IMR-90 (cell line): ENCODE data around the gene OR4Q3. TPM values are rescaled to one million over a fixed set of nuclear protein-coding genes. Genes with fewer than 3 reads are reported as not detected.
"Not testable (repeated sequence)": the region's sequence is repeated elsewhere in the genome, so short reads cannot be mapped to it uniquely, and the experiment has no call there.

Experiments
- ATAC-seq: fragments of 200-7000 bp; cut with Tn5 transposase; 2 replicates; pipeline ENCODE4 v1.9.1; 2020; ENCODE audit warnings: low read depth, mild to moderate bottlenecking, moderate library complexity
- BruUV-seq: library from RNA; stranded (reverse); fragments of 400-500 nt; replicated peaks from 2 replicates; lab custom pipeline; 2021; lab: Mats Ljungman, UMichigan
- CTCF ChIA-PET: fragments of 300-600 bp; formaldehyde crosslinking; extraction: SDS; loops from one replicate; lab custom pipeline; 2021; ENCODE audit warnings: antibody characterized with exemption; lab: Yijun Ruan, JAX
- POLR2A ChIA-PET: fragments of 300-600 bp; sonication (Branson Sonifier 250); formaldehyde crosslinking; loops from one replicate; lab custom pipeline; 2022; ENCODE audit warnings: antibody characterized with exemption; ENCODE audit not compliant: unreplicated experiment; lab: Charles Lee
- DNase-seq: peaks from one replicate; pipeline ENCODE4 v3.0.0; 2013
- H2AFZ ChIP-seq: replicated peaks from 2 replicates; pipeline ENCODE3; 2013; ENCODE audit warnings: low read length, mild to moderate bottlenecking; ENCODE audit not compliant: poor library complexity
- H2AK5ac ChIP-seq: 2 replicates; pipeline ENCODE4 v1.6.1; 2013; ENCODE audit warnings: low read depth, low read length, inconsistent platforms
- H2AK9ac ChIP-seq: replicated peaks from 2 replicates; pipeline ENCODE3; 2013; ENCODE audit warnings: mild to moderate bottlenecking, low read depth, low read length, moderate library complexity; ENCODE audit not compliant: poor library complexity
- H2BK120ac ChIP-seq: 2 replicates; pipeline ENCODE4 v1.6.1; 2013; ENCODE audit warnings: low read depth, low read length, inconsistent platforms
- H2BK15ac ChIP-seq: 3 replicates; pipeline ENCODE4 v1.6.1; 2013; ENCODE audit warnings: low read depth, low read length, inconsistent platforms
- H2BK20ac ChIP-seq: 2 replicates; pipeline ENCODE4 v1.6.1; 2013; ENCODE audit warnings: low read depth, mild to moderate bottlenecking, inconsistent platforms, low read length, moderate library complexity
- H2BK5ac ChIP-seq: 2 replicates; pipeline ENCODE4 v1.6.1; 2013; ENCODE audit warnings: mild to moderate bottlenecking, low read depth, low read length, inconsistent platforms; ENCODE audit not compliant: poor library complexity, severe bottlenecking
- H3K14ac ChIP-seq: replicated peaks from 2 replicates; pipeline ENCODE4 v1.6.1; 2013; ENCODE audit warnings: low read depth, low read length, inconsistent platforms
- H3K18ac ChIP-seq: 2 replicates; pipeline ENCODE4 v1.6.1; 2013; ENCODE audit warnings: low read depth, low read length, control low read depth
- H3K23ac ChIP-seq: 2 replicates; pipeline ENCODE4 v1.6.1; 2013; ENCODE audit warnings: low read depth, low read length, inconsistent platforms
- H3K27ac ChIP-seq: 2 replicates; pipeline ENCODE4 v1.5.1; 2013; ENCODE audit warnings: mild to moderate bottlenecking, control low read depth, low read length; ENCODE audit not compliant: insufficient read depth
- H3K27me3 ChIP-seq: 2 replicates; pipeline ENCODE4 v1.6.1; 2013; ENCODE audit warnings: low read length; ENCODE audit not compliant: control insufficient read depth, insufficient read depth
- H3K36me3 ChIP-seq: 2 replicates; pipeline ENCODE4 v1.6.1; 2013; ENCODE audit warnings: low read length, mixed read lengths; ENCODE audit not compliant: control insufficient read depth, insufficient read depth
- H3K4ac ChIP-seq: 2 replicates; pipeline ENCODE4 v1.6.1; 2013; ENCODE audit warnings: low read depth, low read length, inconsistent platforms
- H3K4me1 ChIP-seq: 2 replicates; pipeline ENCODE4 v1.6.1; 2013; ENCODE audit warnings: low read length, mixed read lengths; ENCODE audit not compliant: control insufficient read depth, insufficient read depth
- H3K4me2 ChIP-seq: 2 replicates; pipeline ENCODE4 v1.6.1; 2013; ENCODE audit warnings: low read depth, mild to moderate bottlenecking, control low read depth, low read length, moderate library complexity
- H3K4me3 ChIP-seq: 2 replicates; pipeline ENCODE4 v1.5.1; 2013; ENCODE audit warnings: low read depth, mild to moderate bottlenecking, control low read depth, low read length, moderate library complexity; ENCODE audit not compliant: insufficient read depth
- H3K56ac ChIP-seq: 2 replicates; pipeline ENCODE4 v1.6.1; 2013; ENCODE audit warnings: low read length, inconsistent platforms; ENCODE audit not compliant: insufficient read depth; ENCODE audit errors: extremely low read depth
- H3K79me1 ChIP-seq, 2 experiments: 2 replicates each; pipeline ENCODE4 v1.6.1; 2013; ENCODE audit warnings: low read length in 2 of 2, inconsistent platforms in 1 of 2, low read depth in 1 of 2
- H3K9ac ChIP-seq: 2 replicates; pipeline ENCODE4 v1.6.1; 2013; ENCODE audit warnings: low read depth, low read length, control low read depth
- H3K9me1 ChIP-seq: 2 replicates; pipeline ENCODE4 v1.6.1; 2013; ENCODE audit warnings: low read length, inconsistent platforms; ENCODE audit not compliant: insufficient read depth
- H3K9me3 ChIP-seq: 2 replicates; pipeline ENCODE4 v1.6.1; 2013; ENCODE audit warnings: low read length; ENCODE audit not compliant: control insufficient read depth, insufficient read depth
- H4K20me1 ChIP-seq: 2 replicates; pipeline ENCODE4 v1.6.1; 2013; ENCODE audit warnings: low read length, inconsistent platforms; ENCODE audit not compliant: insufficient read depth
- H4K5ac ChIP-seq: 2 replicates; pipeline ENCODE4 v1.6.1; 2013; ENCODE audit warnings: mild to moderate bottlenecking, low read depth, low read length, control low read depth
- H4K8ac ChIP-seq, 2 experiments: 2 replicates each; pipeline ENCODE4 v1.6.1; 2013; ENCODE audit warnings: low read depth in 2 of 2, low read length in 2 of 2, control low read depth in 1 of 2, inconsistent platforms in 1 of 2
- H4K91ac ChIP-seq: 2 replicates; pipeline ENCODE4 v1.6.1; 2013; ENCODE audit warnings: low read depth, low read length, inconsistent platforms; ENCODE audit not compliant: insufficient read depth
- WGBS, 2 experiments: methylation state at CpG; one replicate each; pipeline versions ENCODE4 v1.1.5 to v1.1.7; 2013; ENCODE audit warnings: missing lambda C conversion rate in 2 of 2; ENCODE audit not compliant: insufficient read length in 1 of 2; ENCODE audit errors: extremely low coverage in 2 of 2; 5-methylcytosine and 5-hydroxymethylcytosine counted together
- dilution Hi-C: fragments of 300-500 bp; cut with HindIII; formaldehyde crosslinking; loops from one replicate; pipeline ENCODE4 v1.14.3; 2018; ENCODE audit warnings: low sequenced_read_pairs; ENCODE audit not compliant: unreplicated experiment
- in situ Hi-C: fragments of 300-500 bp; cut with MboI; formaldehyde crosslinking; loops from 3 replicates; pipeline ENCODE4 v1.14.3; 2019; ENCODE audit warnings: low sequenced_read_pairs, inconsistent platforms, mixed read lengths
- intact Hi-C: fragments of 100-400 bp; cut with micrococcal nuclease; formaldehyde crosslinking; loops from 2 replicates; pipeline ENCODE4 v1.10.0; 2022
- polyA plus RNA-seq, 3 experiments: library from polyadenylated mRNA; depleted of rRNA; stranded (reverse); fragments of >200 nt; gene quantifications; 2 replicates each; pipeline ENCODE4 v1.2.3, GENCODE V29; 2012; ENCODE audit warnings: low replicate concordance in 1 of 3
- total RNA-seq: library from RNA; depleted of rRNA; stranded (reverse); fragments of >200 nt; gene quantifications from 2 replicates; pipeline ENCODE4 v1.2.3, GENCODE V29; 2012

Gene OR4Q3
- total and polyA plus RNA-seq, 2 of the 4 experiments (the other 2 are of a cell fraction), result not detected

DNA sequence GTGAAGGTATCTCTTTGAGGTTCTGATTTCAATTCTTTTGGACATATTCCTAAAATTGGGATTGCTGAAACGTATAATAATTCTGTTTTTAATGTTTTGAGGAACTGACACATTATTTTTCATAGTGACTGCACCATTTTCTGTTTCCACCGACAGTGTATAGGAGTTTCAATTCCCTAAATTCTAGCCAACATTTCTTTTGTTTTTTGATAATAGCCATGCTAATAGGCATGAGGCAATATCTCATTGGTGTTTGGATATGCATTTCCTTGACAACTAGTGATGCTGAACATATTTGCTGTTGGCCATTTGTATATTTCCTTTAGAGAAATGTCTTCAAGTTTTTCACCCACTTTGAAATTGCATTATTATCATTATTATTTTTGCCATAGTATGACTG lies 29.1 kb downstream of the OR4Q3 start:
- H3K9me3 ChIP-seq, result peaks cover 25% of the 10 kb centered on the region
- H2BK15ac ChIP-seq, H2BK5ac ChIP-seq, H3K9ac ChIP-seq, H3K56ac ChIP-seq, H2BK120ac ChIP-seq, BruUV-seq, H3K36me3 ChIP-seq, H3K4me1 ChIP-seq, H4K8ac ChIP-seq, H4K20me1 ChIP-seq, H2AK9ac ChIP-seq, H2AFZ ChIP-seq, H3K4me2 ChIP-seq, H3K79me1 ChIP-seq, H4K5ac ChIP-seq, H2BK20ac ChIP-seq, H3K14ac ChIP-seq, CTCF ChIA-PET, ATAC-seq, intact Hi-C loops, H3K9me1 ChIP-seq, DNase-seq, H3K27me3 ChIP-seq, H3K4ac ChIP-seq, H3K27ac ChIP-seq, H4K91ac ChIP-seq, POLR2A ChIA-PET, in situ Hi-C loops, H3K4me3 ChIP-seq, dilution Hi-C loops, H2AK5ac ChIP-seq, H3K18ac ChIP-seq, H3K23ac ChIP-seq: not testable (repeated sequence)
- WGBS, 2 experiments, result no CpG with 5 or more reads among the region's 2 CpGs

DNA sequence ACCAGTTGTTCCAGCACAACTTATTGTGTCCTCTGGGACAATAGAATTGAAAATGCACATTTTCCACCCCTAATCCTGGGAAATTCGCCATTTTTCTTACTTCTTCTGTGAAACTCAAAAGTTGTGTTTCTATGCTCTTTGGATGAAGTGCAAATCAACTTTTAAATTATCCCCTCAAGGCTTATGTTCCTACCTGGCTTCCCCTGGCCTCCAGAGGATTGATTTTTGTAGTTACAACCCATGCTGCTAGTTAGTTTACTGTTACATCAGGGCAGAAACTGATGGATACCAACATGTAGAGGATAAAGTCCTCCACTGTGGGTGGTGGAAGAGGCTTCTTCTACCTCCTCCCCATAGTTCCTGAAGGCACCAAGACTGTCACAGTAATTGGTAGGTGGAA lies 29.8 kb downstream of the OR4Q3 start, which contains the start of gene OR4M1:
Gene OR4M1, plus strand, starts transcription at position 301 of the 400 bp plus-strand sequence. CDS start 6,819 bp downstream, outside the sequence.
- in situ Hi-C loops, dilution Hi-C loops, H3K9me1 ChIP-seq, H4K20me1 ChIP-seq, POLR2A ChIA-PET, H2AK9ac ChIP-seq, H3K4me3 ChIP-seq, BruUV-seq, H3K18ac ChIP-seq, ATAC-seq, H4K91ac ChIP-seq, H3K4ac ChIP-seq, H3K4me1 ChIP-seq, H3K4me2 ChIP-seq, H2AFZ ChIP-seq, H3K14ac ChIP-seq, H3K36me3 ChIP-seq, CTCF ChIA-PET, DNase-seq, H2AK5ac ChIP-seq, H3K79me1 ChIP-seq, H4K5ac ChIP-seq, H2BK20ac ChIP-seq, H3K56ac ChIP-seq, H3K9ac ChIP-seq, H3K27ac ChIP-seq, H3K23ac ChIP-seq, H2BK5ac ChIP-seq, H3K27me3 ChIP-seq, intact Hi-C loops, H2BK120ac ChIP-seq, H4K8ac ChIP-seq, H2BK15ac ChIP-seq: not testable (repeated sequence)
- WGBS, 2 experiments, result no CpG with 5 or more reads among the region's 1 CpG
- H3K9me3 ChIP-seq, result peaks cover 25% of the 10 kb centered on the region
